HS-27A (cell line): ENCODE results near the gene CDK18.

ENCODE experiments used
- DNase-seq: peaks from one replicate; pipeline ENCODE4 v3.0.0-alpha.2; 2012; ENCODE audit warnings: low read depth, missing footprints

CDK18 gene

GRCh38 chr1:205523891-205524793 is 19.7 kb downstream of the CDK18 start:
- peak; percentile 41 for DNase-seq

GRCh38 chr1:205524794-205525101 is 20.3 kb downstream of the CDK18 start:
- no peak for DNase-seq

- no peak for DNase-seq
Observed at GRCh38 chr1:205525495-205526285, 21.2 kb downstream of the CDK18 start.

- no peak for DNase-seq
Observed at GRCh38 chr1:205526431-205526830, 22.0 kb downstream of the CDK18 start.

- no peak for DNase-seq
Observed at GRCh38 chr1:205527931-205528330, 23.5 kb downstream of the CDK18 start.

GRCh38 chr1:205528446-205528886 is 24.0 kb downstream of the CDK18 start:
- DNase-seq = no peak

GRCh38 chr1:205528887-205529825 is 24.7 kb downstream of the CDK18 start:
- no peak for DNase-seq

- no peak for DNase-seq
Observed at GRCh38 chr1:205530116-205530515, 25.6 kb downstream of the CDK18 start.

- DNase-seq = no peak
Observed at GRCh38 chr1:205531191-205532025, 26.9 kb downstream of the CDK18 start.

GRCh38 chr1:205532026-205532898 is 27.8 kb downstream of the CDK18 start:
- DNase-seq = no peak

- no peak for DNase-seq
Observed at GRCh38 chr1:205532996-205533735, 28.7 kb downstream of the CDK18 start.

GRCh38 chr1:205533748-205534443 is 29.4 kb downstream of the CDK18 start:
- no peak for DNase-seq

- no peak for DNase-seq
Observed at GRCh38 chr1:205534444-205534985, 30.0 kb downstream of the CDK18 start.

- DNase-seq = no peak
Observed at GRCh38 chr1:205535096-205535495, 30.6 kb downstream of the CDK18 start.

GRCh38 chr1:205535866-205536758 is 31.6 kb downstream of the CDK18 start:
- no peak for DNase-seq

GRCh38 chr1:205536759-205537361 is 32.4 kb downstream of the CDK18 start:
- no peak for DNase-seq
